Ectodermal cell (in vitro differentiated cells): ENCODE data around the gene LRCH4.

ENCODE experiments used
- H3K27ac ChIP-seq: 2 replicates; pipeline ENCODE4 v1.7.0; 2013; ENCODE audit warnings: mild to moderate bottlenecking, low read depth, low read length; ENCODE audit not compliant: insufficient read depth, poor library complexity, severe bottlenecking
- H3K27me3 ChIP-seq: 2 replicates; pipeline ENCODE4 v1.7.0; 2013; ENCODE audit warnings: mild to moderate bottlenecking, low read length; ENCODE audit not compliant: insufficient read depth, control insufficient read depth, poor library complexity, severe bottlenecking
- H3K36me3 ChIP-seq: one replicate; pipeline ENCODE4 v1.7.0; 2013; ENCODE audit warnings: low read length; ENCODE audit not compliant: control insufficient read depth, insufficient read depth
- H3K4me1 ChIP-seq: one replicate; pipeline ENCODE4 v1.7.0; 2013; ENCODE audit warnings: low read length; ENCODE audit not compliant: control insufficient read depth, insufficient read depth
- H3K4me3 ChIP-seq: 2 replicates; pipeline ENCODE4 v1.7.0; 2013; ENCODE audit warnings: low read depth, low read length, control low read depth; ENCODE audit not compliant: insufficient read depth
- H3K9me3 ChIP-seq: 2 replicates; pipeline ENCODE4 v1.7.0; 2013; ENCODE audit warnings: mild to moderate bottlenecking, low read length, moderate library complexity; ENCODE audit not compliant: control insufficient read depth
- WGBS, 2 experiments: methylation state at CpG; one replicate each; pipeline ENCODE4 v1.1.7; 2013; ENCODE audit warnings: missing lambda C conversion rate in 2 of 2; 5-methylcytosine and 5-hydroxymethylcytosine counted together

Gene LRCH4

DNA sequence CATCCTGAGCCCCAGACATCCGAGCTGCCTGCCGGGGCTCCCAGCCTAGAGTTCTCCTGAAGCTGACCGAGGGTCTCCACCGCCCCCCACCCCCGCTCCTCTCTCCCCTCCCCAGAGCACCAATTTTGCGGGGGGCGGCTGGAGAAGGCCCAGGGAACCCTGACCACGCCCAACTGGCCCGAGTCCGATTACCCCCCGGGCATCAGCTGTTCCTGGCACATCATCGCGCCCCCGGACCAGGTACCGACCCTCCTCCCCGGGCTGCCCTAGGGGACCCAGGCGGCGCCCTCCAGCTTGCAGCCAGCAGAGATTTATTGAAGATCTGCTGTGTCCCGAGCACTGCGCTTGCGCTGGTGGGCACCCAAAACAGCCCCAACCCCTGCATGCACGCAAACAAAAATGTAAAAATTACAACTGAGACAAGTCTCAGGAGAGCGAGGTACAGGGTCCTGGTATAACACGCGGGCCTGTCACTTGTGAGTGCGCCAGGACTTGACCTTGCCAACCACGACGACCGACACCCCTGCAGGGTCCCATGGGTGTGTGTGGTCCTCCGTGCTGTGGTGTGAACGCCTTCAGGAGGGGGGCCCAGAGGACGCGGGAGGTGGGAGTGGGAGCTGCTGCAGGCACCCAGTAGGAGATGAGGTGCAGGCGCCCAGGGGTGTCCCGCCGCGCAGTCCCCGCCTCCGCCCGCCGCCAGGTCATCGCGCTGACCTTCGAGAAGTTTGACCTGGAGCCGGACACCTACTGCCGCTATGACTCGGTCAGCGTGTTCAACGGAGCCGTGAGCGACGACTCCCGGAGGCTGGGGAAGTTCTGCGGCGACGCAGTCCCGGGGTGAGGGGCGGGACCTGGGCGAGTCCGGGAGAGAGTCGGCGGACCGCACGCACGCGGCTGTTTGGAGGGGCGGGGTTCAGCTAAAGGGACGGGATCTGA, 19.3 kb upstream of the LRCH4 start:
- no peak overlapping the region for H3K27ac ChIP-seq
- peak overlapping the region; percentile 59 for H3K4me3 ChIP-seq

DNA sequence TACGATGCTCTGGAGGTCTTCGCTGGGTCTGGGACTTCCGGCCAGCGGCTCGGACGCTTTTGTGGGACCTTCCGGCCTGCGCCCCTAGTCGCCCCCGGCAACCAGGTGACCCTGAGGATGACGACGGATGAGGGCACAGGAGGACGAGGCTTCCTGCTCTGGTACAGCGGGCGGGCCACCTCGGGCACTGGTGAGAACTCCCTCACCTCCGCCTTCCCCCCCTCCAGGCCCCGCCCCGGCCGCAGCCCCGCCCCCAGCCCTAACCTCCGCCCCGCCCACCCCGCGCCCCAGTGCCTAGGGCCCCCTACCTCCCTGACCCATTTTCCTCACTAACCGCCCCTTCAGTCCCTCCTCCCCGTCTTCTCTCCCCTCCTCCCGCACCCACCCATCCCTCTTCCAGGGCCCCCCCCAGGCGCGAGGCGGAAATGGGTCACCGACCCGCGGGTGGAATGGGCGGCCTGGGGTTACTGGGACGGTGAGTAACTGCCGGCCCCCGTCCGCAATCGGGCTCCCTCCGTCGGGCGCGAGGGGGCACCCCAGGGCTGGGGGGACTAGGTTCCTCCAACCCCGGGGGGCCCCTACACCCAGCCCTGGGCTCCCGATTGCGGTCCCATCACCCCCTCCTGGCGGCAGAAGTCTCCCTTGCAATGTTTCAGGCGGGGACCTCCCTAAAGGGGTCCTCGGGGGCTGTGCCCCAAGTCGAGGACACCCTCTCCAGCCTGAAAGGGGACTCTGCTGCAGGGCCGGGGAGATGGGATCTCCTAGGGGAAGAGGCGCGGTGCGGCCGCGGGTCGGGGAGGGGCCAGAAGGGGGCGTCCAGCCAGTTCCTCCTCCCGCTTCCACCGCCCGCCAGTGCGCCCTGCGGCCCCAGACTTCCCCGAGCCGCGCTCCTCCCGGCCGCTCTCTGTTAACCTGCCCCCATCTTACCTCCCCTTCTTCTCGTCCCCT, 18.4 kb upstream of the LRCH4 start:
- no peaks in the 10 kb centered on the region for H3K36me3 ChIP-seq
- H3K9me3 ChIP-seq = no peaks in the 10 kb centered on the region
- H3K27me3 ChIP-seq = peaks cover 26% of the 10 kb centered on the region
- peaks cover 47% of the 10 kb centered on the region for H3K4me1 ChIP-seq
- 1% methylated on average over 62 to 64 of the region's 70 CpGs for WGBS, 2 experiments
- H3K27ac ChIP-seq = peak overlapping the region; percentile 79
- peak overlapping the region; percentile 59 for H3K4me3 ChIP-seq

More for the DNA sequence above, 19.3 kb upstream of the LRCH4 start:
- whole genome bisulfite sequencing, 2 experiments = 2% methylated on average over 68 of the region's 68 CpGs
- no peaks in the 10 kb centered on the region for H3K9me3 ChIP-seq
- H3K36me3 ChIP-seq = no peaks in the 10 kb centered on the region
- peaks cover 26% of the 10 kb centered on the region for H3K27me3 ChIP-seq
- peaks cover 43% of the 10 kb centered on the region for H3K4me1 ChIP-seq

DNA sequence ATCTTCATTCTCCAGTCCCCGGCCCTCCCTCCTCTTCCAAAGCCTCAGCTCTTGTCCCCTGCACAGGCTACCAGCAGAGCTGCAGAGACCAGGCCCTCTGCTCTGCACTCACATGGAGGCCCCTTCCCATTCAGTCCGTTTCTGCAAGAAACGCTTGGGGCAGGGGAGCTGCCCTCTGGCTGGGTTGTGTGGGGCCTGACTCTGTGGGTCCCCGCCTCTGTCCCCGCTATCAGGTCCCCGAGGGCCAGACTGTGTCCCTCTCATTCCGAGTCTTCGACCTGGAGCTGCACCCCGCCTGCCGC, 17.7 kb upstream of the LRCH4 start:
- 5 to 8% methylated on average over 10 of the region's 10 CpGs for WGBS, 2 experiments
- peak overlapping the region; percentile 79 for H3K27ac ChIP-seq
- peaks cover 47% of the 10 kb centered on the region for H3K4me1 ChIP-seq
- no peaks in the 10 kb centered on the region for H3K9me3 ChIP-seq
- H3K36me3 ChIP-seq = no peaks in the 10 kb centered on the region
- peaks cover 26% of the 10 kb centered on the region for H3K27me3 ChIP-seq
- peak overlapping the region; percentile 59 for H3K4me3 ChIP-seq

DNA sequence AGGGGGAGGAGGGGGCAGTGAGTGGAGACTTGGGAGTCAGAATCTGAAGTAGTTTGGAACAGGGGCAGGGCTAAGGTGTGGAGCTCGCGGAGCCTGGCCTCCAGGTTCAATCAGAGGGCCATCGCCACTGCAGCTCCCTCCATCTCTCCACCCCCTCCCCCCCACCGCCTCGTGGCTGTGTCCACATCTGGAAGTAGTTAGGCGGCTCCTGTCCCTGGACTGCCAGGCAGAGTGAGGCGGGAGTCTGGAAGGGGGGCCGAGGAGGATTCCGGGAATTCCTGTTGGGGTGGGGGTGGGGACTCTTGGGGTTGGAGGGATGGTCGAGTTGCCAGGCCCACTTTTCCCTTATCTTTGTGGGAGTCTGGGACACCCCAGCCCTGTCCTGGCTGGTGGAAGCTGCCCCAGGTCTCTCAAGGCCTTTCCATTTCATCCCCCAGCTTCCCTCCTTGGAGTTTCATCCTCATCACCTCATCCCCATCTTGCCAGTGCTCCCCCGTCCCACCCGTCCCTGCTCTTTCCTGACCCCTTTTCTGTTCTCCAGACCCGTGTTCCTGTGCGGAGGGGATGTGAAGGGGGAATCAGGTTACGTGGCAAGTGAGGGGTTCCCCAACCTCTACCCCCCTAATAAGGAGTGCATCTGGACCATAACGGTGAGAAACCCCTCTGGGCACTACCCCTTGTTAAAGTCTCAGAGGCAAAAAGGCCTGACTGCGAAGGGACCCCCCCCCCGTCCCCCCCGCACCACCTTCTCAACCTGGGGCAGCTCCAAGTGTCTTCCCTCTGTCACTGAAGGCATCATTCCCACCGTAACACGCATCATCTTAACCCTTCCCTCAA, 17.2 kb upstream of the LRCH4 start:
- peak overlapping the region; percentile 79 for H3K27ac ChIP-seq
- H3K4me1 ChIP-seq = peaks cover 47% of the 10 kb centered on the region
- WGBS, 2 experiments = 12 to 22% methylated on average over 16 to 21 of the region's 21 CpGs
- H3K36me3 ChIP-seq = no peaks in the 10 kb centered on the region
- peaks cover 26% of the 10 kb centered on the region for H3K27me3 ChIP-seq
- peak overlapping the region; percentile 59 for H3K4me3 ChIP-seq
- no peaks in the 10 kb centered on the region for H3K9me3 ChIP-seq

DNA sequence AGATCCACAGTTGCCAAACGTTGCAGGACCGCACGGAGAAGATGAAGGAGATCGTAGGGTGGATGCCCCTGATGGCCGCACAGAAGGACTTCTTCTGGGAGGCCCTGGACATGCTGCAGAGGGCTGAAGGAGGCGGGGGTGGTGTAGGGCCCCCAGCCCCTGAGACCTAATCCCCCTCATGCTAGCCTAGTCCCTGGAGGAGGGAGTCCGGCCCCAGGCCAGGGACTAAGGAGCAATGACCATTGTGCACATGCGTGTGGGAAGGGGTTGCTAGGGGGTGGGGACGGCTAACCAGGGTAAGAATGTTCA, 14.8 kb upstream of the LRCH4 start:
- 84 to 86% methylated on average over 9 of the region's 9 CpGs for WGBS, 2 experiments
- no peak overlapping the region for H3K27ac ChIP-seq

DNA sequence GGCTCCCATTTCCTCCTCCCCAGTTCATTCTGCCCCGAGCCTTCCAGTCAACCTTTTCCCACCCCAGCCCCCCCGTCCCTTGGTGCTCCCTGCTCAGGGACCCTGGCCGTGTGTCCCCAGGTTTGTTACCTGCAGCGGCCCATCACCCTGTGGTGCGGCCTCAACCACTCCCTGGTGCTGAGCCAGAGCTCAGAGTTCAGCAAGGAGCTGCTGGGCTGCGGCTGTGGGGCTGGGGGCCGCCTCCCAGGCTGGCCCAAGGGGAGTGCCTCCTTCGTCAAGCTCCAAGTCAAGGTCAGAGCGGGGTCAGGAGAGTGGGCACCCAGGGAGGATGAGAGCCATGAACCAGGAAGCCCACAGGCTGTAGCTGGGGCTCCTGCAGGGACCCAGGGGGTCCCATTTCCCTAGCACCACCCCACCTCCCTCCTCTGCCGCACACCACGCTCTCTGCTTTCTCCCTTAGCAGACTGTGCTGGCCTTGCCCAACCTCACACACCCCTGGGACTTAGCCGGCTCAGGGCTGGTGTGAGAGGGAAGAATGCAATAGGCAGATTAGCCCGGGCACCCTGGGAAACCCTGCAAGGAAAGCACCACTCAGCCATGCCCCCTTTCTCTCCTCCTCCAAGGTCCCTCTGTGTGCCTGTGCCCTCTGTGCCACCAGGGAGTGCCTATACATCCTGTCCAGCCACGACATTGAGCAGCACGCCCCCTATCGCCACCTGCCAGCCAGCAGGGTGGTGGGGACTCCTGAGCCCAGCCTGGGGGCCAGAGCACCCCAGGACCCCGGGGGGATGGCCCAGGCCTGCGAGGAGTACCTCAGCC, 14.2 kb upstream of the LRCH4 start:
- WGBS, 2 experiments = 79 to 85% methylated on average over 18 of the region's 18 CpGs
- H3K4me3 ChIP-seq = no peak overlapping the region
- H3K27ac ChIP-seq = no peak overlapping the region

More for the DNA sequence above, 14.8 kb upstream of the LRCH4 start:
- Histone ChIP-seq H3K36me3 (no peaks in the 10 kb centered on the region), H3K9me3 (no peaks in the 10 kb centered on the region), H3K4me3 (no peak overlapping the region), H3K4me1 (peaks cover 47% of the 10 kb centered on the region), H3K27me3 (peaks cover 16% of the 10 kb centered on the region)

DNA sequence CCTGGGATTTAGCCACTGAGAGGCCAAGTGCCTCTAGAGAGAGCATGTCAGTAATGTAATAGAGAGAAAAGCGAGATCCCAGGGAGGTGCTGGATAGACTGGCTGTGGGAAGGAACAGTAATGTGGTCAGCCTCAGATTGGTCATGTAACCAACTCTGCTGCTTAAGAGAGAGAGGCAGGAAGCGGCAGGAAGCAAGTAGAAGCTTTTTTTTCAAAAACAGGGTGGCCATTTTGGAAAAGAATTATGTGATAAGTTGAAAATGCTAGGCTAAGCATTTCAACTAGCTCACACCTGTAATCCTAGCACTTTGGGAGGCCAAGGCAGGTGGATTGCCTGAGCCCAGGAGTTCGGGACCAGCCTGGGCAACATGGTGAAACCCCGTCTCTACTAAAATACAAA, 12.5 kb upstream of the LRCH4 start:
- 92 to 93% methylated on average over 4 of the region's 4 CpGs for WGBS, 2 experiments
- H3K36me3 ChIP-seq = no peaks in the 10 kb centered on the region
- no peak overlapping the region for H3K27ac ChIP-seq
- H3K9me3 ChIP-seq = no peaks in the 10 kb centered on the region
- H3K4me3 ChIP-seq = no peak overlapping the region
- peaks cover 31% of the 10 kb centered on the region for H3K4me1 ChIP-seq
- H3K27me3 ChIP-seq = no peaks in the 10 kb centered on the region

More for the DNA sequence above, 14.2 kb upstream of the LRCH4 start:
- Histone ChIP-seq H3K9me3 (no peaks in the 10 kb centered on the region), H3K4me1 (peaks cover 42% of the 10 kb centered on the region), H3K36me3 (no peaks in the 10 kb centered on the region), H3K27me3 (peaks cover 10% of the 10 kb centered on the region)

DNA sequence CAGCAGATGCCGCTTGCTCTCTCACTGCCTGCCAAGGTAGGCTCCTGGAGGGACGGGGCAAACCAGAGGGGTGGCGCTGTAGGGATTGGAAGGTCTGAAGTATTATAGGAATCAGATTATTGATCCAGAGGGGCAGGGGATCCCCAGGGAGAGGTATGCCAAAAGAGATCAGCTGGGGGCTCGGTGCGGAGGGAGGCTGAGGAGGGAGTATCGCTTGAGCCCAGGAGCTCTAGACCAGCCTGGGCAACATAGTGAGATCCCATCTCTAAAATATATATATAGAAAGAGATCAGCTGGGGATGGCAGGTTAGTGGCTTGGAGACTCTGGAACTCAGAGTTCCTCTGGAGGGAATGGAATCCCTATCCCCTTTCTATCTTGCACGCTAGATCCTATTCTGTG, 9.3 kb upstream of the LRCH4 start:
- 94 to 95% methylated on average over 7 of the region's 7 CpGs for WGBS, 2 experiments
- H3K4me1 ChIP-seq = peaks cover 5% of the 10 kb centered on the region
- H3K9me3 ChIP-seq = no peaks in the 10 kb centered on the region
- H3K4me3 ChIP-seq = no peak overlapping the region
- H3K27me3 ChIP-seq = no peaks in the 10 kb centered on the region
- H3K27ac ChIP-seq = no peak overlapping the region
- no peaks in the 10 kb centered on the region for H3K36me3 ChIP-seq

DNA sequence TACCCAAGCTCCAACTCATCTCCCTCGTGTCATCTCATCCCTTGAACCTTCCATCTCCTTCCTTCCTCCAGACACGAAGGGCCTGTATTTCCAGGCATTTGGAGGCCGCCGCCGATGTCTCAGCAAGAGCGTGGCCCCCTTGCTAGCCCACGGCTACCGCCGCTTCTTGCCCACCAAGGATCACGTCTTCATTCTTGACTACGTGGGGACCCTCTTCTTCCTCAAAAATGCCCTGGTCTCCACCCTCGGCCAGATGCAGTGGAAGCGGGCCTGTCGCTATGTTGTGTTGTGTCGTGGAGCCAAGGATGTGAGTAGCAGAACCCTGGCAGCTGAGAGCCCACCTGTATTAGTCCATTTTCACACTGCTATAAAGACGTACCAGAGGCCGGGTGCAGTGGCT, 5.7 kb upstream of the LRCH4 start:
- no peaks in the 10 kb centered on the region for H3K9me3 ChIP-seq
- H3K36me3 ChIP-seq = no peaks in the 10 kb centered on the region
- WGBS, 2 experiments = 95% methylated on average over 17 of the region's 17 CpGs

More for the DNA sequence above, 5.7 kb upstream of the LRCH4 start:
- Histone ChIP-seq H3K4me3 (no peak overlapping the region), H3K27me3 (no peaks in the 10 kb centered on the region), H3K4me1 (peaks cover 13% of the 10 kb centered on the region), H3K27ac (no peak overlapping the region)
